H1 (cell line): ENCODE measurements around the gene GPR137. TPM values are rescaled to one million over a fixed set of nuclear protein-coding genes. Genes with fewer than 3 reads are reported as not detected.

ENCODE experiments used
- ATF3 ChIP-seq: IDR thresholded peaks from 2 replicates; pipeline ENCODE4 v1.6.1; 2011; ENCODE audit warnings: low read depth, mild to moderate bottlenecking, low read length; ENCODE audit not compliant: insufficient read depth
- BACH1 ChIP-seq: IDR thresholded peaks from 2 replicates; pipeline ENCODE4 v1.6.1; 2012; ENCODE audit warnings: low read length, improper control_type of control experiment
- BCL11A ChIP-seq, 2 experiments: IDR thresholded peaks; one replicate each; pipeline ENCODE4 v1.6.1; 2011; ENCODE audit warnings: low read depth in 2 of 2, low read length in 2 of 2, mild to moderate bottlenecking in 2 of 2
- CREB1 ChIP-seq: IDR thresholded peaks from 2 replicates; pipeline ENCODE4 v1.6.1; 2012; ENCODE audit warnings: inconsistent platforms
- E2F6 ChIP-seq: IDR thresholded peaks from 2 replicates; pipeline ENCODE4 v1.6.1; 2012; ENCODE audit warnings: inconsistent platforms
- EP300 ChIP-seq, 2 experiments: IDR thresholded peaks; 1 replicate in 1 of 2; 2 replicates in 1 of 2; pipeline ENCODE4 v1.6.1; 2011 to 2012; ENCODE audit warnings: low read depth in 2 of 2, low read length in 2 of 2, mild to moderate bottlenecking in 2 of 2, borderline replicate concordance in 1 of 2, inconsistent platforms in 1 of 2, moderate library complexity in 1 of 2
- HDAC2 ChIP-seq, 2 experiments: fragments of 300-600 bp in 1 of 2; sonication (generic) in 1 of 2; IDR thresholded peaks; 2 replicates each; pipeline ENCODE4 v1.6.1; 2011 to 2012; ENCODE audit warnings: low read depth in 2 of 2, low read length in 2 of 2, mild to moderate bottlenecking in 2 of 2, moderate library complexity in 2 of 2, borderline replicate concordance in 1 of 2, inconsistent platforms in 1 of 2
- KDM1A ChIP-seq: fragments of 200-600, 300-600 bp; sonication (generic); IDR thresholded peaks from 2 replicates; pipeline ENCODE4 v1.7.1; 2016; ENCODE audit warnings: mild to moderate bottlenecking, low read length, borderline replicate concordance
- KDM4A ChIP-seq: IDR thresholded peaks from one replicate; pipeline ENCODE4 v1.7.1; 2012; ENCODE audit warnings: low read depth, mild to moderate bottlenecking, moderate library complexity, low read length, inconsistent platforms; ENCODE audit not compliant: severe bottlenecking
- MAFK ChIP-seq: IDR thresholded peaks from 2 replicates; pipeline ENCODE4 v1.6.1; 2012; ENCODE audit warnings: low read depth, mild to moderate bottlenecking, improper control_type of control experiment, low read length
- RAD21 ChIP-seq, 2 experiments: IDR thresholded peaks in 1 of 2; conservative IDR thresholded peaks in 1 of 2; 2 replicates each; pipeline ENCODE4 v1.6.1; 2011; ENCODE audit warnings: low read depth in 2 of 2, low read length in 2 of 2, improper control_type of control experiment in 1 of 2, inconsistent platforms in 1 of 2, mild to moderate bottlenecking in 1 of 2, moderate library complexity in 1 of 2
- RBBP5 ChIP-seq: IDR thresholded peaks from 2 replicates; pipeline ENCODE4 v1.7.1; 2012; ENCODE audit warnings: low read depth, mild to moderate bottlenecking, inconsistent platforms, low read length, moderate library complexity, borderline replicate concordance
- RXRA ChIP-seq: IDR thresholded peaks from 2 replicates; pipeline ENCODE4 v1.6.1; 2011; ENCODE audit warnings: low read depth, mild to moderate bottlenecking, low read length, moderate library complexity; ENCODE audit not compliant: insufficient read depth
- SP1 ChIP-seq: IDR thresholded peaks from 2 replicates; pipeline ENCODE4 v1.6.1; 2011; ENCODE audit warnings: low read depth, low read length
- SP2 ChIP-seq: IDR thresholded peaks from 2 replicates; pipeline ENCODE4 v1.6.1; 2012; ENCODE audit warnings: mild to moderate bottlenecking, low read length, inconsistent platforms
- SP4 ChIP-seq: IDR thresholded peaks from 2 replicates; pipeline ENCODE4 v1.6.1; 2012; ENCODE audit warnings: low read length, inconsistent platforms
- SRF ChIP-seq: IDR thresholded peaks from 2 replicates; pipeline ENCODE4 v1.6.1; 2011; ENCODE audit warnings: mild to moderate bottlenecking, low read depth, low read length, moderate library complexity
- SUZ12 ChIP-seq: fragments of 200-600 bp; sonication (generic); IDR thresholded peaks from 2 replicates; pipeline ENCODE4 v1.6.1; 2012; ENCODE audit warnings: mild to moderate bottlenecking, inconsistent platforms, low read length, moderate library complexity, mixed read lengths
- TAF1 ChIP-seq: IDR thresholded peaks from 2 replicates; pipeline ENCODE4 v1.6.1; 2011; ENCODE audit warnings: mild to moderate bottlenecking, low read depth, low read length
- TAF7 ChIP-seq: optimal IDR thresholded peaks from 2 replicates; pipeline ENCODE3; 2011; ENCODE audit warnings: low read depth, mild to moderate bottlenecking, inconsistent platforms, low read length, moderate library complexity, borderline replicate concordance
- YY1 ChIP-seq: IDR thresholded peaks from 2 replicates; pipeline ENCODE4 v1.6.1; 2011; ENCODE audit warnings: low read depth, mild to moderate bottlenecking, low read length
- ZNF274 ChIP-seq: IDR thresholded peaks from 2 replicates; pipeline ENCODE4 v1.7.0; 2012; ENCODE audit warnings: low read length, borderline replicate concordance; ENCODE audit errors: extremely low read depth
- polyA plus RNA-seq, 7 experiments: library from polyadenylated mRNA; depleted of rRNA in 3 of 7; stranded (reverse) in 5 of 7; unstranded in 2 of 7; fragments of >200 nt in 5 of 7; fragments of 200-250 nt in 2 of 7; gene quantifications; 1 replicate in 5 of 7; 2 replicates in 1 of 7; 4 replicates in 1 of 7; pipeline versions ENCODE4 v1.2.1 to v1.2.3, GENCODE V29; 2011 to 2013; ENCODE audit warnings: missing spikeins in 2 of 7, mixed read lengths in 2 of 7
- total RNA-seq: library from RNA; stranded (reverse); fragmentation: NEBNext Ultra II Directional; extraction: Animal tissue kit (Norgen Biotek cat#: 25700); gene quantifications from 2 replicates; pipeline ENCODE4 v1.2.1, GENCODE V29; 2021

The GPR137 gene
- total and polyA plus RNA-seq, 2 of the 8 experiments (the other 6 are each of a cell fraction or from before 2014, with no cell fraction given) = 36.2 to 37.8 TPM

GRCh38 chr11:64246871-64247728, 38.5 kb upstream of the GPR137 start, which contains the start of gene PPP1R14B (continued):
- TF ChIP-seq SP1 = peak; percentile 41; the same call in 1 of the 2 replicates
- TF ChIP-seq EP300 (IDR thresholded peaks at IDR 0.05; ENCODE audit: borderline replicate concordance in 1 of 2, low read depth in 2 of 2, low read length in 2 of 2) = no peak
- no peak; the same call in 1 of the 2 replicates for TF ChIP-seq CREB1
- TF ChIP-seq ATF3 = no peak
- no peak for TF ChIP-seq ZNF274
- peak; percentile 64 for TF ChIP-seq KDM4A
- 0 out of 2 replicates have a peak, but pooled peaks have one; percentile 4 for TF ChIP-seq SP2
- TF ChIP-seq MAFK = no peak
- no peak for TF ChIP-seq TAF7
- no peak for TF ChIP-seq SP4
- TF ChIP-seq RBBP5 = peak; percentile 42; the same call in 1 of the 2 replicates
- TF ChIP-seq RAD21 (IDR thresholded peaks at IDR 0.05 in 1 of 2, conservative IDR thresholded peaks at IDR 0.05 in 1 of 2; ENCODE audit: low read depth in 2 of 2, low read length in 2 of 2) = no peak
- no peak for TF ChIP-seq KDM1A
- no peak for TF ChIP-seq BCL11A (IDR thresholded peaks at IDR 0.05; ENCODE audit: low read depth in 2 of 2, low read length in 2 of 2)
- TF ChIP-seq SUZ12 = no peak
- peak; percentile 45 for TF ChIP-seq TAF1
- TF ChIP-seq YY1 = peak; percentile 98
- TF ChIP-seq RXRA = no peak
- TF ChIP-seq BACH1 = no peak
- TF ChIP-seq E2F6 = peak; percentile 56; the same call in 1 of the 2 replicates
- no peak for TF ChIP-seq SRF
- peak; percentile 38 to 66; a peak in 2 of 4 replicates for TF ChIP-seq HDAC2 (IDR thresholded peaks at IDR 0.05; ENCODE audit: borderline replicate concordance in 1 of 2, low read depth in 2 of 2, low read length in 2 of 2)
